ENCODE data around the gene GPRC5B. TPM values are rescaled to one million over a fixed set of nuclear protein-coding genes. Genes with fewer than 3 reads are reported as not detected.

GPRC5B gene
- total RNA-seq, 1 donor from 2014 or later: 110 TPM

- no peak for DNase-seq (ENCODE audit: low read depth in 2 of 2)
These were observed 12.3 kb downstream of the GPRC5B start for GRCh38 chr16:19872179-19872863.

DNA sequence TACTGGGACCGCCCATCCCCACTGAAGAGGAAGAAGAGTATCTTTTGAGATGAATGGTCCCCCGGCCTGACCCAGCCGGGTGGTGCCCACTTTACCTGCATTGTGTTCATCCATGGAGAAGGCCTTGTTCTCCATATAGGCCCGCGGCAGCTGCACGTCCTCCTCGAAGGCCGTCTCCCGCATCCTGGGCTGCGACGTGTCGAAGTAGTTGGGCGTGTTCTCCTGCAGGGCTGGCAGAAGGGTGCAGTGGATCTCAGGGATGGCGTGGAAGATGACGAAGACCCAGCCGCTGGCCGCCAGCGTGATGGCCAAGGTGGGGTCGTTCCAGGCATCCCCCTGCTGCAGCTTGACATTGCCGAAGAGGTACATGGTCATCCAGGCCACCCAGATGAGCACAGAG, 12.9 kb downstream of the GPRC5B start:
- no peak for DNase-seq (ENCODE audit: low read depth in 2 of 2)

- DNase-seq (ENCODE audit: low read depth in 2 of 2): no peak
These were observed 16.2 kb downstream of the GPRC5B start for GRCh38 chr16:19868421-19868820.

DNA sequence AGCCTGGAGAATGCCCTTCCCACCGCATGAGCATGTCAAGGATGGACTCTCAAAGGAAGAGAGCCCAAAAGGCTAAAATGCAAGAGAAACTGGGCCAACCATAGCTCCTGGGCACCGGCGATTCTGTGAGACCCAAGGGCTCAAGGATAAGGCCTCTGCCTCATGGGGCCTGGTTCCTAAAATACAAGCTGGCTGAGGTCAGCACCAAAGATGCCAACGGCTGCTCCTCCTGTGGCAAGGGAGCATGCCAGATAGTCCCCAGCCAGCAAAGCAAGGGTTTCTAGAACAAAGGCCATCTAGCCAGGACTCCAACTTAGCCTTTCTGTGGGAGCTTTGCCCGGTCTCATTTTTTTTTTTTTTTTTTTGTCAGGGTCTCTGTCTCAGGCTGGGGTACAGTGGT, 20.1 kb downstream of the GPRC5B start:
- DNase-seq (ENCODE audit: low read depth in 2 of 2): no peak

DNA sequence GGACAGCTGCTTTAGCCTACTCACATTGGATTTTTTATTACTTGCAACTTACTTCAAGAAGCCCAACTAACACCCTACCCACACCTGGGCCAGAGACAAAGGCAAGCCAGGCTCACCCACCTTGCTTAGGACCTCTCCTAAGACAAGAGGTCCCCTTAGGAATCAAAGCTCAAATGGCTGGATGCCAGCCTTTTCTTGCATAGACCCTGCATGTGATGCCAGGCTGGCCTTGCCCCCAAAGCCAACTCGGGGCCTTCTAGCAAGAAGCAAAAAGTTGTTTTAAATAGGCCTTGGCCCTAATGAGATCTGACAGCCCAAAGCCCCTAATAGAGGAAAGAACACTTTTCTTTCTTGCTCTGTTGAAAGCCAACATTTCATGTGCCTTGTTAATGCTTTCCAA, 20.7 kb downstream of the GPRC5B start:
- no peak for DNase-seq (ENCODE audit: low read depth in 2 of 2)

- no peak for DNase-seq (ENCODE audit: low read depth in 2 of 2)
These were observed 22.8 kb downstream of the GPRC5B start for GRCh38 chr16:19861811-19862327.

- DNase-seq (ENCODE audit: low read depth in 2 of 2): no peak
These were observed 23.5 kb downstream of the GPRC5B start for GRCh38 chr16:19861133-19861532.

DNA sequence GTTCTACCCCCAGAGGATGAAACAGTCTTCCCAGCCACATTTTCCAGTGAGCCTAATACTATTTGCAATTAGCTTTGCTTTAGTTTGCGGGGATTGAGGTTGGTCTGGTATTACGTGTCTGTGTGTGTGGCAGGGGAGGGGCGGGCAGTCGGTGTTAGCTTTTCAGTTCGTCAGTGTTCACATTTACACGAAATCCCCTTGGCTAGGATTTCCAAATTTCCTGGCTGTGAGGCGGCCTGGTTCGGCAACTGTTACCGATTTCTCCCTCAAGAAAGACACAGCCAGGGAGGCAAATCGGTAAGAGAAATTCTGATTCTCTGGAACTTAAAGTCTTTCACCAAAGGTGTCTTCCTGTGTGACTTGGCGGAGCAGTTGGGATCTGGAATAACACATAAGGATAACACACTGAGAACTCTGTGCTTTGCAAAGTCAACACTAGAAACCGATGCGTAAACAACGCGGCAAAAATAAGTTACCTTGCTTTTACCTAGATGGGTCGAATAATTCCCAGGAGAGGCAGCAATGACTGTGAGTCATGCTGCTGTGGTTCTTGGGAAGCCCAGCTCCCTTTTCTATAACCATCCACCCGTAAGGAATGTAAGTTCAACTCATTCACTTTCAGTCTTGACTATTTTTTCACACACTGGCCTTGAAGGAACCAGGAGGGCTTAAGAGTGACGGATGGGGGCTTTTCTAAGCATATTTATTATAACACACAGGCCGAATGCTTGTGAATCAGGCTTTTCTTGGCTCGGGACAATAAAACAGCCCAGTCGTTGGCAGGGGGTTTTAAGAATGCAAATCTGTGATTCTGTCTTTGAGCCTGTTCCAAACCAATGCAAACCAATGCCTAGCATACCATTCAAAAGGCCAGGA, 24.2 kb downstream of the GPRC5B start:
- DNase-seq (ENCODE audit: low read depth in 2 of 2): no peak

DNA sequence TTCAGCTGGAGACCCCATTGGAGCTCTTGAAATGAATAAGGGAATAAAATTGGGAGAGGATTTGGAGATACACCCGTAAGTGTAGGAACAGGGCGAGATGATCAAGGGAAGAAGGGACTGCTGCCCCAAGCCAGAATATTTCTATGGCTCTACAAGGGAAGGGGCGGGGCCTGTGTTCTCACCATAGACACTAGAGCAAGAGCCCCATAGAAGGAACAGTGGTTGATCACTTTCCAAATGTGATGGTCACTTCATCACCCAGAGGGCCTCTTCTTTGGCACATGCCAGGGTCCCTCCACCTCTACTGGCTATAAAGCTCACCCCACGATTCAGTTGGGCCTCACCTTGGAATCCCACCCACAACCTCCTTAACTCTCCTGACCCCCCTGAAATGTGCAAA, 25.0 kb downstream of the GPRC5B start:
- no peak for DNase-seq (ENCODE audit: low read depth in 2 of 2)

GRCh38 chr16:19859166-19859565, 25.5 kb downstream of the GPRC5B start:
- DNase-seq (ENCODE audit: low read depth in 2 of 2): peak in 1 of 2 donors; percentile 66

DNA sequence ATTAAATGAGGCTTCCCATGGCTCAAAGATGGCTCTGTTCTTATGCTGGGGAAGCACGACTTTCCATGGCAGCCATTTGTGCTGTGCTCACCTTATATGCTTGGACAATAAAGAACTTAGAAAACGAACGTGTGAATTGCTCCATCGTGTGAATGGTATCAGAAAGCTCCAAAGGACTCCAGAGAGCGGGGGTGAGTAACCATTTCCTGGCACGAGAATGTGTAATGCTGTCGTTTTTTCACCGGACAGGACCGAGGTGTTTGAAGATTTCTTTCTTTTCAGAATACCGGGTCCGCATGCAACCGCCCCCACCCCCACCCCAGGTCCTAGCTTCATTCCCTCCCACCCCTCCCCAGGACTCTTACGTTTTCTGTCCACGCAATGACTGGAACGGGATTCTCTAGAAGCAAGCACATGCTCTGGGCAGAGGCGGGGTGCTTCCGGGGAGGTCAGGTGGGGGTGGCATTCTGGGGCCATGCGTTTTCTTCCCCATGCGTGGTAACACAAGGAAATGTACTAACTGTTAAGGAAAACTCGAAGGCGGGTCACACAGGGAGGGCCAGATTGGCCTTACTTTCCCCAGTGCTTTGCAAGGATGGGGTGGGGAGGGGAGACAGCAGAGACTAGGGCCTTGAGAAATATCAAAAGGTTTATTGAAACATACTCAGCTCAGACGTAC, 26.2 kb downstream of the GPRC5B start:
- DNase-seq (ENCODE audit: low read depth in 2 of 2): peak; percentile 47 to 79

DNA sequence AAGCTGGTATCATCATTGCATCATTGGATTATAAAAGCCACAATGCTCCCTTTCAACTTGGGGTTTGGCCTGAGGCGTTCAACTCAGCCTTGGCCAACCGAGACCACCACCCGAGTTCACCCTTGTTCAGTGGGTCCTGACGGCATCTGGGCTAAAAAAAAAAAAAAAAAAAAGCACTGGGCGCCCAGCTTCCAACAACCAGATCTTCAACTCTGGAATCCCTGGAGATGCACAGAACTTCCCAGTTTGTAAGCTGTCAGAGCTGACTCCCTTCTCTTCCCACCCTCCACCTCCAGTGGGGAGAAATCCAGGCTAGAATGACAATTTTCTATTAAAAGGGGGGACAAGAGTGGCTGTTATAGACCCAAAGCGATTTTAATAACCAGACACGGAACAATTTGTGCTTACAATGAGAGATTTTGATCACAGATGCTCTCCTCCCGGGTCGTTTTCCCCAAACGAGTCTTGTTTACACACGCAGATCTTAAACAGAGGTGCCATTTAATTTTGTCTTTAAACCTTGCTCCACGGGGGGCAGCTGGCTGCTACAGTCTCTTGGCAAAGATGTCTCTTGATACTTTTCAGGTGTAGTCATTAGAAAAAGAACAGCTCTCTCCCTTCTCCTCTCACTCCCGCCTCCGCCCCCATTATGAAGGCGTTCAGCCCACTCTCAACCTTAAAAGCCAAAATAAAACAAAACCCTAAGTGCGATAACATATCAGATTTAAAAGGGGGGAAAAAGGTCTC, 26.9 kb downstream of the GPRC5B start:
- DNase-seq (ENCODE audit: low read depth in 2 of 2): no peak

DNA sequence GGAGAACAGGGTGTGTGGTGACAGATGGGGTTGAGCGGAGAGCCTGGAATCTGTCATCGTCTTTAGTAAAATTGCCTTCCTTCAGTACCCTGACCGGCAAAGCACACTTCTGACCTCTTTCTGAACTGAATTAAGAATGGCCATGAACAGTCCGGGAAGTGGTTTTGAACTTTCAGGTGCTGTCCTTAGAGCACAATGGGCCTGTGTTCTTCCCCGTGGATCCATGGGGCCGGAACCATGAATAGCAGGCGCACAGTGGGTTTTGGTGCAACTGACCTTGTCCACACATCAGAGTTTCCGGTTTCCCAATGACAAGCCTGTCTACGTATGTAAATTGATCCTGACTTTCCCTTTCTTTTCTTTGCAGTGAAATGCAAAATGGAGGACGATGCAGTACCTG, 28.5 kb downstream of the GPRC5B start:
- DNase-seq (ENCODE audit: low read depth in 2 of 2): no peak

- DNase-seq (ENCODE audit: low read depth in 2 of 2): no peak
These were observed 30.1 kb downstream of the GPRC5B start for GRCh38 chr16:19854543-19854876.

- DNase-seq (ENCODE audit: low read depth in 2 of 2): no peak
These were observed 30.7 kb downstream of the GPRC5B start for GRCh38 chr16:19853742-19854542.

DNA sequence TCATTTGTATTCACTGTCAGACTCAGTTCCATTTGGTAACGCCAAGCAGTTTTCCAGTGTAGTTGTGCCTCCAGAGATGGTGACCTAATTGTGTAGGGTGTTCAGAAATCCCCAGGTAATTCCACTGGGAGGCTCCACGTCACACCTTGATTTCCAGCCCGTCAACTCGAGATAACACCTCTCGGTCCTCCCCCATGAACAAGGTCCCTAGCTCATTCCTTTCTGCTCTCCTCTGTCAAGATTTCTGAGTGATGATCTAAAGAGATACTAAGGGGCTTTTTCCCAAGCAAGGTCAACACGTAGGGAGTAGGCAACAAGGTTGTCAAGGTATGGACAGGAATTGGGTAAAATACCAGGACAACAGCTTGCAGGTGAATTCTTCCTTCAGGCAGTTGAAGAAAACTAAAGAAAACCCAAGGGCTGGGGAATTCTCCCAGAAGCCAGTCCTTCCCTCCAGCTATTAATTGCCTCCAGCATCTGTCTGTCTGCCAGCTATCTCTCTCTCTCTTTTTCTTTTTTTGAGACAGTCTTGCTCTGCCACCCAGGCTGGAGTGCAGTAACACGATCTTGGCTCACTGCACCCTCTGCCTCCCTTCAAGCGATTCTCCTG, 31.4 kb downstream of the GPRC5B start:
- no peak for DNase-seq (ENCODE audit: low read depth in 2 of 2)

DNA sequence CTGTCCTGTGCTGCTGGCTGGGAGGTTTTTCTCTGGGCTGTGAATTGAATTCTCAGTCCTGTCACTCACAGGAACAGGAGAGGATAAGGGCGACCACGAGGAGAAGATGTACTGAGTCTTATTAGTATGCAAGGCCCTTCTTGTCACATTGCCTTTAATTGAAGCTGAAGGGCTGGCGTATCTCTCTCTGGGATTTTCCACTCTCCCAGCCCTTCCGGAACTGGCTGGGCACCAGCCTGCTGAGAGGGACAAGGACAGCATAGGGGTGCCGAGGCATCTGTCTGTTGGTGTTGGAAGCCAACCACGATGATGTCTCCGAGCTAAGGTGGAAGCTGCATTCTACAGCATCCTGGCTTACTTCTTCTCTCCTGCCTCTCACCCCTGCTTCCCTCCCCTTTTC, 33.2 kb downstream of the GPRC5B start:
- DNase-seq (ENCODE audit: low read depth in 2 of 2): peak; percentile 29 to 52

GRCh38 chr16:19850131-19850817, 34.4 kb downstream of the GPRC5B start:
- DNase-seq (ENCODE audit: low read depth in 2 of 2): no peak

GRCh38 chr16:19848756-19849155, 35.9 kb downstream of the GPRC5B start:
- DNase-seq (ENCODE audit: low read depth in 2 of 2): no peak

GRCh38 chr16:19846436-19846835, 38.2 kb downstream of the GPRC5B start:
- DNase-seq (ENCODE audit: low read depth in 2 of 2): no peak

Data from lung microvascular endothelial cell (primary cell).